HUES48 (cell line): ENCODE data around the gene LDB3.
A peak's percentile ranks its signal among the peaks of the same experiment; 100 is the strongest.

Experiments used
- H3K27ac ChIP-seq: one replicate; pipeline ENCODE4 v1.7.0; 2013; ENCODE audit warnings: low read depth, low read length, inconsistent platforms
- H3K27me3 ChIP-seq: 2 replicates; pipeline ENCODE4 v1.6.1; 2013; ENCODE audit warnings: mild to moderate bottlenecking, low read length; ENCODE audit not compliant: control insufficient read depth, insufficient read depth
- H3K36me3 ChIP-seq: 2 replicates; pipeline ENCODE4 v1.6.1; 2013; ENCODE audit warnings: low read length; ENCODE audit not compliant: control insufficient read depth, insufficient read depth
- H3K4me1 ChIP-seq: 2 replicates; pipeline ENCODE4 v1.6.1; 2013; ENCODE audit warnings: mild to moderate bottlenecking, low read length; ENCODE audit not compliant: control insufficient read depth, insufficient read depth
- H3K4me3 ChIP-seq: 2 replicates; pipeline ENCODE4 v1.5.1; 2013; ENCODE audit warnings: mild to moderate bottlenecking, low read depth, low read length
- H3K9ac ChIP-seq: 2 replicates; pipeline ENCODE4 v1.6.1; 2013; ENCODE audit warnings: mild to moderate bottlenecking, low read depth, low read length, moderate library complexity
- H3K9me3 ChIP-seq: 2 replicates; pipeline ENCODE4 v1.6.1; 2013; ENCODE audit warnings: low read length; ENCODE audit not compliant: control insufficient read depth, insufficient read depth

The LDB3 gene

DNA sequence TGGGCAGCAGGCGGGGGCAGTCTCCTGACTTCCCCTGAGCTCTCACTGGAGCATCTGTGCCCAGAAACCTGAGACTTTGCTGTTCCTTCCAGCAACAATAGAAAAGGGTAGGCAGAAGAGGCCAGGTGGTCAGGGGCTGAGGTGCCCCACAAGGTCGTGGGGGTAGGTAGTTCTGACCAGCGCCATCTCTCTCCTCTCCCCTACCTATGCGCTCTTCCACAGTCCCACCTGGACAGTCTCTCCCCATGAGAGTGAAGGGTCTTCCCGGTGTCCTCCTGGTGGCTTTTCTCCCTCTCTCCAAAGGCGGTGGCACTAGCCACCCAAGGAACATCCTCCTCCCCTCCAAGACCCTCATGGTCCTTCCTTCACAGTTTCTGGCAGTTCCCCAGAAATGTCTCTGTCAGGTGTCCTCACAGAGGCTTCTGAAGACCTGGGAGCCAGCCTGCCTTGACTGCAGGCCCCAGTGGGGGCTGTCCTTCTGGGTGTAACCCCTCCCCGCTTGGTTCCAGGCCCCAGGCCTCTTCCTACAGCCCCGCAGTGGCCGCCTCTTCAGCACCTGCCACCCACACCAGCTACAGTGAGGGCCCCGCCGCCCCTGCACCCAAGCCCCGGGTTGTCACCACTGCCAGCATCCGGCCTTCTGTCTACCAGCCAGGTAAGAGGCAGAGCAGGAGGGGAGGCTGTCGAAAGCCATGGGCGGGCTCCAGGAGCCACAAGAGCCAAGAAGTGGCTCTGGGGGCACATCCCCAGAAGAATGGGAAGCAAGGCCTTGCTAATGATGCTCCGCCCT lies 41.3 kb downstream of the LDB3 start:
- Histone ChIP-seq H3K4me1 (peaks cover 26% of the 10 kb centered on the region), H3K9ac (no peak overlapping the region), H3K4me3 (no peak overlapping the region), H3K36me3 (no peaks in the 10 kb centered on the region), H3K27ac (no peak overlapping the region), H3K9me3 (no peaks in the 10 kb centered on the region), H3K27me3 (no peaks in the 10 kb centered on the region)

DNA sequence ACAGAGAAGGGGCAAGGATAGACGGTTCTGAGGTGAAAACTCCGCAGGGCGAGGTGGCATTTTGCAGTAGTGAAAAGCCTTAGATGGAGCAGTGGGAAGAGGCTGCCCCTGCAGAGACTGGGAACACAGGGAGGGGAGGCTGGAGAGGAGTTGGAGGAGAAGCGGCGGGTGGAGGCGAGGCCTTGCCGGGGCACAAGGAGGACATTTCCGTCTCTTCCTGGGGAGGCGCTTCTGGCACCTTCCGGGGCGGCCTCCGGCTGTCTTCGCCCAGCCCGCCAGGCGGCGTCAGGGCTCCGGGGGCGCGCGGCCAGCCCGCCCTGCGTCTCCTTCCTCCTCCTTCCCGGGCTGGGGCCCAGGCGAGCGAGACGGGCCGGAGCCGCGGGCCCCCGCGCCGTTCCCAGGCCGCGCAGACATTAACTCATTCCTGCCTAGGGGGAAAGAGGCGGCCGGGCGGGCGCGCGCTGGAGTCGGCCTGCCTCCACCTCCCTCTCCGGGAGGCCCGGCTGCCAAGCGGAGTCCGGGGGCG lies 42.7 kb downstream of the LDB3 start:
- Histone ChIP-seq H3K4me1 (peaks cover 19% of the 10 kb centered on the region; the same call in 1 of the 2 replicates), H3K9ac (peak overlapping the region; percentile 49; the same call in 1 of the 2 replicates), H3K27me3 (no peaks in the 10 kb centered on the region), H3K36me3 (no peaks in the 10 kb centered on the region), H3K27ac (peak overlapping the region; percentile 70), H3K9me3 (no peaks in the 10 kb centered on the region), H3K4me3 (peak overlapping the region; percentile 63)

DNA sequence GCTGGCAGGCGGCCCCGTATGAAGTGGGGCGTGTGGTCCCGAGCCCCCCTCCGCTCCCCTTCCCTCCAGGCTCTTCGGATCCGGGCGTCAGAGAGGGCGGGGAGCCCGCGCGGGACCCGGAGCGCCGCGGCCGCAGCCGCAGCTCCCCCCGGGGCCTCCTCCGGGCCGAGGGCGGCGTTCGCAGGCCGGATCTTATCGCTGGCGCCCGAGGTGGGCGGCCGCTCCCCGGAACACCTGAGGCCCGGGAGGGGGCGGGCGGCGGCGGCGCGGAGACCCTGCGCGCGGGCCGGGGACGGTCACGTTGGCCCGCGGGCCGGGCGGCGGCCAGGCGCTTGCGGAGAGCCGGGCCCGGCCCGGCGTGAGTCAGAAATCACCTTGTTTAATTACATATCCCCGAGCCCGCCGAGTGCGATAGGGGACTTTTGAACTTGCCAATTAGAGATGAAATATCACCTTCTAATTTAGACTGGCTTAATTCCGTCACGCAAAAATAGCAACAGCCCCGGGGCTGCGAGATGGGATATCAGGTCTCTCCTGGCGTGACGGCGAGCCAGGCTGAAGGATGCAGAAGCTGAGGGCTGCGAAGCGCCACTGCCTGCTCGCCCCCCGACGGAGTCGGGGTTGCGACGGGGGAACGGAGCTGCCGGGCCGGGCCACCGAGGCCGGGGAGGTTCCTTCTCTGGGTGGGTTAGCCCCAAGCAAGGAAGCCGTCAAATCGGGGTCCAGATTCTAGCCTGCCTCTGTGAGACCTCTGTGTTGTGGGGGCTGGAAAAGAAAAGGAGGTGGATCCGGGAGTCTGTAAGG lies 43.4 kb downstream of the LDB3 start:
- Histone ChIP-seq H3K27me3 (no peaks in the 10 kb centered on the region), H3K4me3 (peak overlapping the region; percentile 63), H3K9me3 (no peaks in the 10 kb centered on the region), H3K36me3 (no peaks in the 10 kb centered on the region), H3K27ac (peak overlapping the region; percentile 70), H3K4me1 (peaks cover 17% of the 10 kb centered on the region; the same call in 1 of the 2 replicates), H3K9ac (peak overlapping the region; percentile 58)

DNA sequence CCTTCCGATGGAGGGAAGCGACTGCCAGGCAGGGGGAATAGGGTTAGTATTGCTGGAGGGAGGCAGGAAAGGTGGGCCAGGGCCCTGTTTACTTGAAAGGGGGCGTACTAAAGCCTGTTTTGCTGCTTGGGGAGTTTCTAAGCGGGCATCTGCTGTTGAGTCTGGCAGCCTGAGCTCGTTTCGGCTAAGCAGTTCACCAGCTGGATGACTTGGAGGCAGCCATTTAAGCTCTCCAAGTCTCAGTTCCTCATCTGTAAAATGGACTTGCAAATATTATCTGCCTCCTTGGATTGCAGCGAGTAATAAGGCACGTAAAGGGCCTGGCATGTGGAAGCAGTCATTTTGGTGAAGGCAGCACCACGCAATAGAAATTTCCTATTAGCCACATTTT lies 44.0 kb downstream of the LDB3 start:
- Histone ChIP-seq H3K27ac (peak overlapping the region; percentile 70), H3K36me3 (no peaks in the 10 kb centered on the region), H3K9ac (peak overlapping the region; percentile 58)

DNA sequence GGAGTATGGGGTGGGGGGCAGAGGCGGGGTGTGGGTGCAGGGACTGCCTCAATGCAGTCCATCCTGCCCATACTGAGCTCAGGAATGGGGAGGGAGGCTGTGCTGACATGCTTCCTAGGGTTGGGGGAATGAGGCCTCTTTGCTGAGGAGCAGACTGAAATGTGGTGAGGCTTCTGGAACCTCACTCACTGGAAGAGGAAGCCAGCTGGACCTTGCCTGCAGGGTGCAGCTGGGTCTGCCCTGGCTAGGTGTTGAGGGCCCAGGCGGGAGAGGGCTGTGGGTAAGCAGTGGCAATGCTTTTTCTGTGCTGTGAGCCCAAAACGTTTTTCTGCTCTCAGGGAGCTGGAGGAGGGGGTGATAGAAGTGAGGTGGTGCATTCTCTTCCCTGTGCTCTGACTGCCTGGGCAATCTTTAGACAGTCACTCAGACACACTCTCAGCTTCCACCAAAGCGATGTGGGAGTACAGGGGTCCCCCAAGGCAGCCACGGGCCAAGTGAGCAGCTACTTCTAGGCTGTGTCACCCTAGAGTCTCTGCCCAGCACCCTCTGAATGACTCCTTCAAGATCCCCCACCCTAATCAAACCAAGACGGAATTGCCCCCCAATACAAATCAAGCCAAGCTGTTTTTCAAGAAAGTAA lies 47.0 kb downstream of the LDB3 start:
- no peak overlapping the region for H3K4me3 ChIP-seq
- H3K36me3 ChIP-seq = no peaks in the 10 kb centered on the region
- peaks cover 17% of the 10 kb centered on the region; the same call in 1 of the 2 replicates for H3K4me1 ChIP-seq
- no peaks in the 10 kb centered on the region for H3K27me3 ChIP-seq
- H3K9ac ChIP-seq = no peak overlapping the region
- H3K27ac ChIP-seq = no peak overlapping the region
- no peaks in the 10 kb centered on the region for H3K9me3 ChIP-seq

More for the DNA sequence above, 44.0 kb downstream of the LDB3 start:
- H3K9me3 ChIP-seq = no peaks in the 10 kb centered on the region
- no peaks in the 10 kb centered on the region for H3K27me3 ChIP-seq
- peaks cover 17% of the 10 kb centered on the region; the same call in 1 of the 2 replicates for H3K4me1 ChIP-seq
- H3K4me3 ChIP-seq = peak overlapping the region; percentile 63

DNA sequence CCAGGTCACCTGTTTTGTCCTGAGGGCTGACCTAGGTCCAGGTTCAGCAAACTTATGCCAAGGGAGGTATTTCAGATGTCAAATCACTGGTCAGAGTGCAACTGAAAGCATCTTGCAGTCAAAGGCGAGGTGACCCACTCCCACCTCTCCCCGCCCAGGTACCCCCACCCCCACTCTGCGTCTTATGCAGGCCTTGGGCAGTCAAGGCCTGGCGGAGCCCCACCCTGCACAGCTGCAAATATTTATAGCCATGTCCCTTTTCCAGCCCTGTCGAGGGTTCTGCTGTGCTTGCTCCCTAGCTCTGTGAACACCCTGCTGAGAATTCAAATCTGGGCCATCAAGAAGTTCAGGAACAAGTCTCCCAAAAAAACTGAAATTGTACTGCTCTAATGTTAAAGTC lies 47.5 kb downstream of the LDB3 start:
- no peak overlapping the region for H3K4me3 ChIP-seq
- H3K27ac ChIP-seq = no peak overlapping the region
- no peaks in the 10 kb centered on the region for H3K9me3 ChIP-seq
- no peaks in the 10 kb centered on the region for H3K27me3 ChIP-seq
- H3K4me1 ChIP-seq = peaks cover 14% of the 10 kb centered on the region; the same call in 1 of the 2 replicates
- no peak overlapping the region for H3K9ac ChIP-seq
- H3K36me3 ChIP-seq = no peaks in the 10 kb centered on the region

DNA sequence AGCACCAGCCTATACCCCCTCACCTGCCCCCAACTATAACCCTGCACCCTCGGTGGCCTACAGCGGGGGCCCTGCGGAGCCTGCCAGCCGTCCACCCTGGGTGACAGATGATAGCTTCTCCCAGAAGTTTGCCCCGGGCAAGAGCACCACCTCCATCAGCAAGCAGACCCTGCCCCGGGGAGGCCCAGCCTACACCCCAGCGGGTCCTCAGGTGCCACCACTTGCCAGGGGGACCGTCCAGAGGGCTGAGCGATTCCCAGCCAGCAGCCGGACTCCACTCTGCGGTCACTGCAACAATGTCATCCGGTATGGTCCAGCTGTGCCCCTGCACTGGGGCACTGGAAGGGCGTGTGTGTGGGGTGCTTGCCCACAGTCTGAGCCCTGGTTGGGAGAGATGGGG lies 48.2 kb downstream of the LDB3 start:
- H3K4me1 ChIP-seq = peaks cover 13% of the 10 kb centered on the region; the same call in 1 of the 2 replicates
- H3K27ac ChIP-seq = no peak overlapping the region
- H3K27me3 ChIP-seq = no peaks in the 10 kb centered on the region
- H3K4me3 ChIP-seq = no peak overlapping the region
- H3K9me3 ChIP-seq = no peaks in the 10 kb centered on the region
- H3K36me3 ChIP-seq = no peaks in the 10 kb centered on the region
- no peak overlapping the region for H3K9ac ChIP-seq

DNA sequence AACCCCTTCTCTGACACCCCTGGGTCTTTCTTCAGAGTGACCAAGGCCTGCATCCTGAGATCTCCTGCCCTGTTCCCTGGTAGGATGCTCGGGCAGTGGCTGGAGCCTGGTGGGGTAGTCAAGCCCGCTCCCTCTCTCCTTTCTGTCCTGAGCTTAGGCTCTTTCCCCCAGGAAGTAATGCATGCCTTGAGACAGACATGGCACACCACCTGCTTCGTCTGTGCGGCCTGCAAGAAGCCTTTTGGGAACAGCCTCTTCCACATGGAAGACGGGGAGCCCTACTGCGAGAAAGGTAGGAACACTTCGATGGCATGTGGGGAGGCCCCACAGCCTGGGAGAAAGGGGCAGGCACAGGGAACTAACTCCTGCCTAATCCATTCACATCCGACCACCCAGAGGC lies 50.2 kb downstream of the LDB3 start:
- no peak overlapping the region for H3K27ac ChIP-seq
- no peak overlapping the region for H3K9ac ChIP-seq
- no peaks in the 10 kb centered on the region for H3K9me3 ChIP-seq
- H3K4me3 ChIP-seq = no peak overlapping the region
- no peaks in the 10 kb centered on the region for H3K36me3 ChIP-seq
- no peaks in the 10 kb centered on the region for H3K27me3 ChIP-seq
- peaks cover 5% of the 10 kb centered on the region; the same call in 1 of the 2 replicates for H3K4me1 ChIP-seq

DNA sequence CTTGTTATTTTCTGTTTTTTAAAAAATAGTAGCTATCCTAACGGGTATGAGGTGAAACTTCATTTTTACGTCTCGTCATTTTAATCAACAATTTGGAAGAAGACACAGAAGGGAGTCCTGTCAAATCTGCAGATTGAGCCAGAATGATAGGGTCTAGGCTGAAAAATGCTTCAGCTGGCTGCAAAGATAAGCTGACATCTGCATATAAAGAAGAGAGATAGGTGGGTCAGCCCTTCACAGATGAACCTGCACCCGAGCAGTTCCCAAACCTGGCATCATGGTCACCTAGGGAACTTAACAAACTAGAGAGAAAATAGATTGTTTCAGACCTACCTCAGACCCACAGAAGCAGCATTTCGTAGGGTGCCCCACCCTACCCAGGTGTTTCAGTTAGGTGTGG lies 52.9 kb downstream of the LDB3 start:
- Histone ChIP-seq H3K27ac (no peak overlapping the region), H3K36me3 (no peaks in the 10 kb centered on the region), H3K4me1 (no peaks in the 10 kb centered on the region), H3K27me3 (no peaks in the 10 kb centered on the region), H3K9me3 (no peaks in the 10 kb centered on the region), H3K4me3 (no peak overlapping the region), H3K9ac (no peak overlapping the region)

DNA sequence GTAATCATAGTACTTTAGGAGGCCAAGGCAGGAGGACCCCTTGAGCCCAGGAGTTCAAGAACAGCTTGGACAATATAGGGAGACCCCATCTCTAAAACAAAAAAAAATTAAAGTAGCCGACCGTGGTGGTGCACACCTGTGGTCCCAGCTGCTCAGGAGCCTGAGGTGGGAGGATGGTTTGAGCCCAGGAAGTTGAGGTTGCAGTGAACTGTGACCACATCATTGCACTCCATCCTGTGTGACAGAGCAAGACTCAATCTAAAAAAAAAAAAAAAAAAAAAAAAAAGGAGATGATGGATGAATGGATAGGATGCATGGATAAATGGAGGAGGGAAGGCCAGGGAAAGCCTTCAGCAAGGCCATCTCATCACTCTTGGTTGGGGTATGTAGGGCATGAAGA lies 54.7 kb downstream of the LDB3 start:
- no peak overlapping the region for H3K4me3 ChIP-seq
- H3K27ac ChIP-seq = no peak overlapping the region
- no peaks in the 10 kb centered on the region for H3K4me1 ChIP-seq
- H3K9me3 ChIP-seq = no peaks in the 10 kb centered on the region
- H3K27me3 ChIP-seq = no peaks in the 10 kb centered on the region
- H3K9ac ChIP-seq = no peak overlapping the region
- H3K36me3 ChIP-seq = no peaks in the 10 kb centered on the region
